Mesangial cell (primary cell): ENCODE results near the gene SPINK2. TPM values are rescaled to one million over a fixed set of nuclear protein-coding genes. Genes with fewer than 3 reads are reported as not detected.

Experiments used
- total RNA-seq: library from RNA; depleted of rRNA; stranded (reverse); fragments of >200 nt; gene quantifications from 2 replicates; pipeline ENCODE4 v1.2.3, GENCODE V29; 2015

SPINK2 gene, protein sequence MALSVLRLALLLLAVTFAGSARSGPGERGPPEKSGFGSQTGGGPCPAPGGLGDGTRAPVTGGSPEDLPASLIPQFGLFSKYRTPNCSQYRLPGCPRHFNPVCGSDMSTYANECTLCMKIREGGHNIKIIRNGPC
- total RNA-seq, result not detected in 2 replicates

DNA sequence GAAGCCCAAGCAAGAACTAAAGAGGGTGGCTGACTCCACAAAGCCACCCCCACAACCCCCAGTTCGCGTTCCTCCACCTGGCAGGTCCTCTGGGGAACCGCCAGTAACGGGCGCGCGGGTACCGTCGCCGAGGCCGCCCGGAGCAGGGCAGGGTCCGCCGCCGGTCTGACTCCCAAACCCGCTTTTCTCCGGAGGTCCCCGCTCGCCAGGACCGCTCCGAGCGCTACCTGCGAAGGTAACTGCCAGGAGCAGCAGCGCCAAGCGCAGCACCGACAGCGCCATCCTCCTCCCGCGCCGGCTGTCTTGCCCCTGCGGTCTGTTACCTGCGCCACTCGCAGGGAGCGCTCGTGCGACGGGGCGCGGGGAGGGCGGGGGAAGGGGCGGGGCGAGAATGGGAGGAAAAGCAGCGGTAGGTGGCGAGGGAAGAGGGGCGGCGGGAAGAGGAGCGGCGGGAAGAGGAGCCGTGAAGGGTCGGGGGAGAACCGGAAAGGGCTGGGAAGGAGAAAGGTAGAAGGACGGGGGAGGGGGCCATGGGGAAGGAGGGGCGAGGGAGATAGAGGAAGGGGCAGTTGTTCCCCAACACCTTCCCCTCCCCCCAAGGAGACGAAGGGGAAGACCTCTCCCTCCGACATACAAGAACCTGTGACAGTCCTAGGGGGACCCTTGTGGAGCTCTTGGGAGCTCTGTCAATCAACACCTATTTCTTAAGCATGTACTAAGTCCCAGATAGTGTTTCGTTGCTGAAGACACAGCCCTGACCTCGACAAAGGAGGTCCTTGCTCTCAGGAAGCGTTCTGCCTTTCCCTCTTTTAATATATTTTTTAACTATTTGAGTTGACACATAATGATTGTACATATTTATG is at the start of gene SPINK2:
TSS of gene SPINK2 (minus strand) at position 321 of the 863 bp plus-strand sequence. CDS start at position 282, 39 bp downstream.

Other genes with a start within 250 kb of the SPINK2 start
- gene HOPX, start 140.4 kb downstream of the SPINK2 start, total RNA-seq, result 2.4 and 51.0 TPM in 2 replicates
- gene REST, start 86.2 kb upstream of the SPINK2 start, total RNA-seq, result 16.5 and 23.5 TPM in 2 replicates
- 20.5 and 37.8 TPM in 2 replicates for gene NOA1, start 155.9 kb upstream of the SPINK2 start, total RNA-seq
- 42.8 and 59.6 TPM in 2 replicates for gene POLR2B, start 157.2 kb upstream of the SPINK2 start, total RNA-seq